Mesenchymal stem cell (in vitro differentiated cells and primary cell): ENCODE results near the gene ITGA5.

Experiments
- DNase-seq: peaks from one replicate; pipeline ENCODE4 v3.0.0-alpha.2; 2013
- H2AFZ ChIP-seq: one replicate; pipeline ENCODE4 v1.6.1; 2013; ENCODE audit warnings: low read depth, mild to moderate bottlenecking, control low read depth, inconsistent platforms, low read length, moderate library complexity
- H2AK5ac ChIP-seq: 2 replicates; pipeline ENCODE4 v1.6.1; 2013; ENCODE audit warnings: low read length, moderate library complexity, mild to moderate bottlenecking, inconsistent platforms; ENCODE audit not compliant: severe bottlenecking
- H2BK120ac ChIP-seq: one replicate; pipeline ENCODE4 v1.6.1; 2013; ENCODE audit warnings: low read depth, mild to moderate bottlenecking, inconsistent platforms, low read length, moderate library complexity
- H2BK12ac ChIP-seq, 2 experiments: one replicate each; pipeline ENCODE4 v1.6.1; 2013; ENCODE audit warnings: inconsistent platforms in 2 of 2, low read length in 2 of 2, mild to moderate bottlenecking in 2 of 2, moderate library complexity in 2 of 2, control low read depth in 1 of 2
- H2BK15ac ChIP-seq: one replicate; pipeline ENCODE4 v1.6.1; 2013; ENCODE audit warnings: mild to moderate bottlenecking, low read depth, inconsistent platforms; ENCODE audit not compliant: poor library complexity, severe bottlenecking
- H2BK5ac ChIP-seq: 2 replicates; pipeline ENCODE4 v1.6.1; 2013; ENCODE audit warnings: low read depth, mild to moderate bottlenecking, low read length, control low read depth, inconsistent platforms; ENCODE audit not compliant: poor library complexity, severe bottlenecking
- H3K14ac ChIP-seq, 2 experiments: one replicate each; pipeline ENCODE4 v1.6.1; 2013; ENCODE audit warnings: inconsistent platforms in 2 of 2, low read length in 2 of 2, control low read depth in 1 of 2, mild to moderate bottlenecking in 1 of 2, moderate library complexity in 1 of 2
- H3K18ac ChIP-seq, 2 experiments: one replicate each; pipeline ENCODE4 v1.6.1; 2013; ENCODE audit warnings: inconsistent platforms in 2 of 2, low read length in 2 of 2, control low read depth in 1 of 2, low read depth in 1 of 2, mild to moderate bottlenecking in 1 of 2
- H3K23ac ChIP-seq, 2 experiments: one replicate each; pipeline ENCODE4 v1.6.1; 2013; ENCODE audit warnings: inconsistent platforms in 2 of 2, low read length in 2 of 2, mild to moderate bottlenecking in 2 of 2, moderate library complexity in 2 of 2, control low read depth in 1 of 2
- H3K27ac ChIP-seq: 2 replicates; pipeline ENCODE4 v1.5.1; 2013; ENCODE audit warnings: mild to moderate bottlenecking, moderate library complexity, low read length, control low read depth, inconsistent platforms; ENCODE audit not compliant: poor library complexity, severe bottlenecking
- H3K27me3 ChIP-seq, 2 experiments: 2 replicates each; pipeline versions ENCODE4 v1.6.1 to v1.7.0; 2013; ENCODE audit warnings: low read length in 2 of 2, mild to moderate bottlenecking in 2 of 2, moderate library complexity in 2 of 2, control low read depth in 1 of 2, inconsistent platforms in 1 of 2; ENCODE audit not compliant: control insufficient read depth in 1 of 2, insufficient read depth in 1 of 2
- H3K36me3 ChIP-seq, 2 experiments: 2 replicates each; pipeline versions ENCODE4 v1.6.1 to v1.7.0; 2013; ENCODE audit warnings: low read length in 2 of 2, control low read depth in 1 of 2, inconsistent platforms in 1 of 2, low read depth in 1 of 2, mild to moderate bottlenecking in 1 of 2; ENCODE audit not compliant: insufficient read depth in 2 of 2, control insufficient read depth in 1 of 2
- H3K4ac ChIP-seq, 2 experiments: one replicate each; pipeline ENCODE4 v1.6.1; 2013; ENCODE audit warnings: inconsistent platforms in 2 of 2, low read length in 2 of 2, mild to moderate bottlenecking in 2 of 2, moderate library complexity in 2 of 2, control low read depth in 1 of 2, low read depth in 1 of 2
- H3K4me1 ChIP-seq: 2 replicates; pipeline ENCODE4 v1.6.1; 2013; ENCODE audit warnings: low read depth, low read length, control low read depth; ENCODE audit not compliant: control insufficient read depth, insufficient read depth
- H3K4me2 ChIP-seq: 2 replicates; pipeline ENCODE4 v1.6.1; 2013; ENCODE audit warnings: low read length, mild to moderate bottlenecking, inconsistent platforms; ENCODE audit not compliant: poor library complexity, severe bottlenecking
- H3K4me3 ChIP-seq, 2 experiments: 2 replicates each; pipeline versions ENCODE4 v1.5.1 to v1.7.0; 2013; ENCODE audit warnings: low read length in 2 of 2, mild to moderate bottlenecking in 2 of 2, control low read depth in 1 of 2, low read depth in 1 of 2; ENCODE audit not compliant: insufficient read depth in 1 of 2
- H3K79me1 ChIP-seq: replicated peaks from 2 replicates; pipeline ENCODE4 v1.6.1; 2013; ENCODE audit warnings: mild to moderate bottlenecking, control low read depth, low read length, inconsistent platforms; ENCODE audit not compliant: poor library complexity, severe bottlenecking
- H3K9ac ChIP-seq: 2 replicates; pipeline ENCODE4 v1.7.0; 2013; ENCODE audit warnings: mild to moderate bottlenecking, low read length, moderate library complexity
- H3K9me3 ChIP-seq: 2 replicates; pipeline ENCODE4 v1.7.0; 2013; ENCODE audit warnings: mild to moderate bottlenecking, low read length; ENCODE audit not compliant: control insufficient read depth
- H4K8ac ChIP-seq: one replicate; pipeline ENCODE4 v1.6.1; 2013; ENCODE audit warnings: inconsistent platforms, mild to moderate bottlenecking, low read length, moderate library complexity
- H4K91ac ChIP-seq: one replicate; pipeline ENCODE4 v1.6.1; 2013; ENCODE audit warnings: mild to moderate bottlenecking, low read length, inconsistent platforms
- WGBS: methylation state at CpG from one replicate; pipeline ENCODE4 v1.1.7; 2013; ENCODE audit warnings: mixed read lengths; 5-methylcytosine and 5-hydroxymethylcytosine counted together

The ITGA5 gene

DNA sequence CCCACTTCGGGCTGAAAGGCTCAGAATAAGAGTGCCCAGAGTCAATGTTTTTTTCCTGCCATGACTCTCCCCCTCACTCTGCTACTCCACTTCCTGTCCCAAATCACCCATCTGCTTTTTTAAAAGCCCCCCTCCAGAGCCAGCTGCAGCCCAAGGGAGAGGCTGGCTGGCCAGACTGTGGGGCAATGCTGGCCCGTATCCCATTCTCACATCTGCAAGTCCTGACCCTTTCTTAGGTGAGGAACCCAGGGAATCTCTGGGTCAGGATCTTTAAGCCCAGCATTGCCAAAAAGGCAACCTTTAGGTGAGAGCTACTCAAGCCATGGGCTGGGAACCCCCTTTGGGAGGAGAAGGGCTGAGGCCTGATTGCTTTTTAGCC, 1.7 kb upstream of the ITGA5 start:
- Histone ChIP-seq H2BK12ac (peak overlapping the region; percentile 27 to 84), H2AFZ (no peak overlapping the region), H4K8ac (peak overlapping the region; percentile 87), H3K4ac (peak overlapping the region; percentile 64 to 71), H3K4me1 (peaks cover 14% of the 10 kb centered on the region), H2AK5ac (no peak overlapping the region), H3K79me1 (no peaks in the 10 kb centered on the region), H4K91ac (peak overlapping the region; percentile 75), H2BK5ac (no peak overlapping the region), H3K36me3 (no peaks in the 10 kb centered on the region), H3K27me3 (peaks cover 0 to 24% of the 10 kb centered on the region in 2 experiments), H3K23ac (no peak overlapping the region), H2BK120ac (peak overlapping the region; percentile 73), H2BK15ac (peak overlapping the region; percentile 90), H3K18ac (peak overlapping the region; percentile 26 to 95), H3K4me3 (peak overlapping the region in 1 of 2 experiments; percentile 96), H3K4me2 (no peak overlapping the region), H3K9ac (peak overlapping the region; percentile 97), H3K9me3 (no peaks in the 10 kb centered on the region), H3K27ac (no peak overlapping the region), H3K14ac (no peak overlapping the region)
- 13% methylated on average over 2 of the region's 2 CpGs for WGBS
- peak; percentile 36 for DNase-seq

DNA sequence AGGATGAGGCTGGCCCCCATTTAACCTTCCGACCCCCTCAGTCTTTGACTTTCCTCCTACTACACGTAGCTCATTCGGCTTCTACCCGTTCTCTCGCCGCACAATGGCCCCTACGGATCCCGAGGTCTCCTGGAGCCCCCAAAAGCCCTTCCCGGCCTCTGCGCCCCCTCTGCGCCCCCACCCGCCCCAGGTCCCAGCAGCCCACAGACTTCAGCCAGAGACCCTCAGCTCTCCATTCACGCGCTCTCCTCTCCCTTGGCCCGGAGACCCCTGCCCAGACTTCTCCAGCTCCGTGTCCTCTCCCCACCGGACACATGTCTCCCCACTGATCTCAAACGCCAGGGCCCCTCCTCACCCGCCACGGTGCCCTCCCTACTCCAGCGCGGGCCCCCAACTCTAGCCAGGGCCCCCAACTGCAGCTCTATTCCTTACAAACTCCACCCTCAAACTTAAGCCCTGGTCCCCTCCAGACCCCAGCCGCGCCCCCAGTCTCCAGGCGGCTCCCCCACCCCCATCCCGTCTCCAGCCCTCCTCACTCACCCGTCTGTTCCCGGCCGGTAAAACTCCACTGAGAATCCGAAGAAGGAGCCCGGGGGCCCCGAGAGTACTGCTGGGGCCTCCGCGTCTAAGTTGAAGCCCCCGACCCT, 502 bp downstream of the ITGA5 start:
- Histone ChIP-seq H3K9me3 (no peaks in the 10 kb centered on the region), H3K36me3 (peaks cover under 1 to 8% of the 10 kb centered on the region in 2 experiments), H3K4me1 (peaks cover 24% of the 10 kb centered on the region), H2BK15ac (peak overlapping the region; percentile 94), H2AFZ (peak overlapping the region; percentile 33), H3K9ac (peak overlapping the region; percentile 97), H4K8ac (peak overlapping the region; percentile 75), H3K18ac (peak overlapping the region; percentile 92 to 98), H3K4ac (peak overlapping the region; percentile 57 to 93), H3K27ac (peak overlapping the region; percentile 16), H3K4me3 (peak overlapping the region; percentile 96), H2AK5ac (no peak overlapping the region), H3K23ac (peak overlapping the region; percentile 96 to 99), H3K14ac (peak overlapping the region; percentile 36 to 90), H2BK120ac (peak overlapping the region; percentile 100), H3K4me2 (peak overlapping the region; percentile 95), H2BK12ac (peak overlapping the region; percentile 81 to 84), H4K91ac (peak overlapping the region; percentile 93), H3K27me3 (peaks cover 0 to 6% of the 10 kb centered on the region in 2 experiments), H2BK5ac (no peak overlapping the region), H3K79me1 (peaks cover 5% of the 10 kb centered on the region)
- under 1% methylated on average over 35 of the region's 35 CpGs for WGBS
- no peak for DNase-seq

DNA sequence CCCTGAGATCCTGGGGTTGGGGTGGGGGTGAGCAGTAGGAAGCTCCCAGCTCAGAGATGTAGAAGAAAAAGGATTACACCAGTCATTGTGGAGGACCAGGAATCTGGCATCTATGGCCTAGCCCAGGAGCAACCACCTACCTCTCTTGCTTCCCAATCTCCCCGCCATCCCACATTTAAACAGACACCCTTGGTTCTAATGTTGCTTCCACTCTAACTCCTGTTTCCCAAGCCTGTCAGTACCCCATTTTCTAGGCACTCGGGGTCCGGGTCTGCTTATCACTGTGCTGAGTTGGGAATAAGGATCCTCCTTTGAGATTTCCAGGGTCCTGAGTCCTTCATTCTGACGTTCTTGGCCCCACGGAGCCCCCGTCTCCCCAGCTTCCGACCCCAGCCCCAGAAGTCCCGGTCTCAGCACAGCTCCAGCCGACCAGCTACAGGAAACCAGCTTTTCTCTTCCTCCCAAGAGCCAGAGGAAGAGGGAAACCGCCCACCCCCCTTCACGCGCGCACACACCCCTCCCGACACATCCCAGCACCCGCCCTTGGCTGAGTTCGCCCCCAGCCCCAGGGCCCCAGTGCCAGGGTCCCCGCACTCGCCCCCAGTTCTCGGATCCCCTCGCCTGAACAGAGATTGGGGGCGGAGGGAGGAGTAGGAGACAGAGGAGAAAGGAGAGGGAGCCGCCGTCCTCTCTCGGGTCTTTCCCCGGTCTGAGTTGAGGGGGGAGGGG, 1.2 kb downstream of the ITGA5 start:
- peak overlapping the region; percentile 95 for H2BK120ac ChIP-seq
- H2AFZ ChIP-seq: peak overlapping the region; percentile 48
- no peak overlapping the region for H4K91ac ChIP-seq
- no peaks in the 10 kb centered on the region for H3K9me3 ChIP-seq
- H3K27ac ChIP-seq: no peak overlapping the region
- DNase-seq: peak; percentile 40
- H3K4ac ChIP-seq: peak overlapping the region in 1 of 2 experiments; percentile 93
- peaks cover 4 to 9% of the 10 kb centered on the region in 2 experiments for H3K36me3 ChIP-seq
- H3K14ac ChIP-seq: peak overlapping the region in 1 of 2 experiments; percentile 89
- peaks cover 10% of the 10 kb centered on the region for H3K79me1 ChIP-seq
- H3K4me3 ChIP-seq: peak overlapping the region; percentile 96
- H3K23ac ChIP-seq: peak overlapping the region in 1 of 2 experiments; percentile 17
- WGBS: 2% methylated on average over 9 of the region's 25 CpGs
- peak overlapping the region; percentile 97 for H3K9ac ChIP-seq
- H3K18ac ChIP-seq: peak overlapping the region; percentile 92 to 98
- peak overlapping the region; percentile 95 for H3K4me2 ChIP-seq
- H2BK5ac ChIP-seq: no peak overlapping the region
- peak overlapping the region; percentile 88 for H4K8ac ChIP-seq
- no peaks in the 10 kb centered on the region for H3K27me3 ChIP-seq
- peak overlapping the region; percentile 94 for H2BK15ac ChIP-seq
- peaks cover 30% of the 10 kb centered on the region for H3K4me1 ChIP-seq
- peak overlapping the region in 1 of 2 experiments; percentile 43 for H2BK12ac ChIP-seq
- no peak overlapping the region for H2AK5ac ChIP-seq
